SU-DHL-6 (cell line): ENCODE data around the gene TGM3.

Source experiments
- H2AFZ ChIP-seq: fragments of 200-600 bp; sonication (generic); 2 replicates; pipeline ENCODE4 v1.6.1; 2014; ENCODE audit warnings: low read depth, mild to moderate bottlenecking, moderate library complexity, mixed read lengths, antibody characterized with exemption, low read length; ENCODE audit not compliant: severe bottlenecking
- H3F3A ChIP-seq: fragments of 200-600 bp; shearing (Covaris generic); 2 replicates; pipeline ENCODE4 v1.6.0; 2016; ENCODE audit warnings: antibody characterized with exemption, mild to moderate bottlenecking; ENCODE audit not compliant: insufficient read depth
- H3K27ac ChIP-seq: fragments of 200-600 bp; sonication (generic); 2 replicates; pipeline ENCODE4 v1.5.1; 2016; ENCODE audit warnings: low read depth, mild to moderate bottlenecking, low read length, moderate library complexity, mixed read lengths
- H3K27me3 ChIP-seq: fragments of 200-600 bp; sonication (generic), shearing (Covaris generic); 2 replicates; pipeline ENCODE4 v1.6.0; 2014; ENCODE audit warnings: mild to moderate bottlenecking, low read length
- H3K36me3 ChIP-seq: fragments of 200-600 bp; sonication (generic); 2 replicates; pipeline ENCODE4 v1.6.1; 2014; ENCODE audit warnings: mild to moderate bottlenecking, low read length, mixed read lengths
- H3K4me2 ChIP-seq: fragments of 300-600, 200-600 bp; shearing (Covaris generic), sonication (generic); 2 replicates; pipeline ENCODE4 v1.6.0; 2014; ENCODE audit warnings: low read length, low read depth, mild to moderate bottlenecking; ENCODE audit not compliant: poor library complexity, severe bottlenecking
- H3K4me3 ChIP-seq: fragments of 200-600 bp; sonication (generic); 2 replicates; pipeline ENCODE4 v1.5.1; 2014; ENCODE audit warnings: antibody characterized with exemption, low read length, mild to moderate bottlenecking, mixed read lengths; ENCODE audit not compliant: insufficient read depth, poor library complexity, severe bottlenecking
- H3K79me2 ChIP-seq: fragments of 200-600 bp; sonication (generic); 2 replicates; pipeline ENCODE4 v1.6.1; 2014; ENCODE audit warnings: mild to moderate bottlenecking, low read length, moderate library complexity; ENCODE audit not compliant: insufficient read depth
- H3K9ac ChIP-seq: fragments of 200-600 bp; sonication (generic); 2 replicates; pipeline ENCODE4 v1.7.0; 2014; ENCODE audit warnings: mild to moderate bottlenecking, low read length
- H3K9me2 ChIP-seq: fragments of 200-600 bp; sonication (generic); replicated peaks from 2 replicates; pipeline ENCODE4 v1.6.1; 2014; ENCODE audit warnings: low read length; ENCODE audit not compliant: insufficient read depth
- H3K9me3 ChIP-seq: fragments of 200-600 bp; sonication (generic); 2 replicates; pipeline ENCODE4 v1.6.1; 2014; ENCODE audit warnings: low read length, mixed read lengths; ENCODE audit not compliant: insufficient read depth
- H4K20me1 ChIP-seq: fragments of 200-600 bp; sonication (generic); 2 replicates; pipeline ENCODE4 v1.6.1; 2014; ENCODE audit warnings: low read depth, mild to moderate bottlenecking, antibody characterized with exemption, low read length, moderate library complexity, mixed read lengths
- EZH2phosphoT487 ChIP-seq: fragments of 200-600 bp; sonication (generic), shearing (Covaris generic); conservative IDR thresholded peaks from 2 replicates; pipeline ENCODE4 v1.6.1; 2018; ENCODE audit warnings: mild to moderate bottlenecking, antibody characterized with exemption, low read length, moderate library complexity, mixed read lengths
- TF ChIP-seq, protein P1 (sequence below): fragments of 200-600 bp; sonication (generic); IDR thresholded peaks from one replicate; pipeline ENCODE4 v1.5.1; 2017; ENCODE audit warnings: antibody characterized with exemption, mild to moderate bottlenecking, low read length, moderate library complexity; ENCODE audit not compliant: insufficient read depth, poor library complexity, severe bottlenecking

The TGM3 gene

GRCh38 chr20:2312876-2313275 is 17.1 kb downstream of the TGM3 start:
- no peaks in the 10 kb centered on the region for H3F3A ChIP-seq
- H3K4me3 ChIP-seq, result no peak overlapping the region

GRCh38 chr20:2313316-2313715 is 17.5 kb downstream of the TGM3 start:
- no peak overlapping the region for H3K4me2 ChIP-seq

More at GRCh38 chr20:2312876-2313275, 17.1 kb downstream of the TGM3 start:
- no peaks in the 10 kb centered on the region for H3K27me3 ChIP-seq
- no peaks in the 10 kb centered on the region for H3K9me2 ChIP-seq
- no peaks in the 10 kb centered on the region for H3K9me3 ChIP-seq
- no peak overlapping the region for H2AFZ ChIP-seq
- no peak overlapping the region for H3K9ac ChIP-seq
- H4K20me1 ChIP-seq, result no peaks in the 10 kb centered on the region
- TF ChIP-seq, protein P1, sequence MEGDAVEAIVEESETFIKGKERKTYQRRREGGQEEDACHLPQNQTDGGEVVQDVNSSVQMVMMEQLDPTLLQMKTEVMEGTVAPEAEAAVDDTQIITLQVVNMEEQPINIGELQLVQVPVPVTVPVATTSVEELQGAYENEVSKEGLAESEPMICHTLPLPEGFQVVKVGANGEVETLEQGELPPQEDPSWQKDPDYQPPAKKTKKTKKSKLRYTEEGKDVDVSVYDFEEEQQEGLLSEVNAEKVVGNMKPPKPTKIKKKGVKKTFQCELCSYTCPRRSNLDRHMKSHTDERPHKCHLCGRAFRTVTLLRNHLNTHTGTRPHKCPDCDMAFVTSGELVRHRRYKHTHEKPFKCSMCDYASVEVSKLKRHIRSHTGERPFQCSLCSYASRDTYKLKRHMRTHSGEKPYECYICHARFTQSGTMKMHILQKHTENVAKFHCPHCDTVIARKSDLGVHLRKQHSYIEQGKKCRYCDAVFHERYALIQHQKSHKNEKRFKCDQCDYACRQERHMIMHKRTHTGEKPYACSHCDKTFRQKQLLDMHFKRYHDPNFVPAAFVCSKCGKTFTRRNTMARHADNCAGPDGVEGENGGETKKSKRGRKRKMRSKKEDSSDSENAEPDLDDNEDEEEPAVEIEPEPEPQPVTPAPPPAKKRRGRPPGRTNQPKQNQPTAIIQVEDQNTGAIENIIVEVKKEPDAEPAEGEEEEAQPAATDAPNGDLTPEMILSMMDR, result no peak
- no peak for TF ChIP-seq EZH2phosphoT487
- H3K27ac ChIP-seq, result no peak overlapping the region
- H3K4me2 ChIP-seq, result no peak overlapping the region
- no peaks in the 10 kb centered on the region for H3K79me2 ChIP-seq
- no peaks in the 10 kb centered on the region for H3K36me3 ChIP-seq

DNA sequence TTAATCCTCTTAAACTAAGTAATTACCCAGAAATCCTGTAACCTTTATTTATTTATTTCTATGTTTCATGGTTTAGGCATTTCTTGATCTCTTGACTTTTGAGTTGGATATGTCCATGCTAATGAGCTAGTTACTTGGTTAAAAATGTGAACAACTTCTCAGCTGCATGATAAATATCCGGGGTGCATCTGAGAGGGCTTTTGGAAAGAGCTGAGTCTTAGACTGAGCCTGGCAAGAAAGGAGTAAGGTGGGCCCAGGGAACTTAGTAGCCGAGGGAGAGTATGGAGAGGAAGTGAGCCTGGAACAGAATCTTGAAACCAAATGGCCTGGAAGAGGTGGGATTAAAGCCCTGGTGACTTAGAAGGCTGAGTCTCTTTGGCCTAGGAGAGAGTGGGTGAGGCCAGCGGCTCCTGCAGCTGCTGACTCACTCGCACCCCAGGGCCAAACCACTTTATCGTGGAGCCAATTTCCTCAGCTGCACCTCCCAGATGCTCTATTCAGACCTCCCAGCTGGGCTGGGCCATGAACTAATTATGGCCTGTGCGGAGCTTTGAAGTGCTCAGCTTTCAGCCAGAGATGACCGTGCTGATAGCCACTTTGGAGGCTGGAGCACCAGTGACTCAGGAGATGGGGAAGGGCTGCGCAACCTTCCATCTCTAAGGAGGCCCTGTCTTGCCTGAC is 19.1 kb downstream of the TGM3 start:
- Histone ChIP-seq H3K27ac (no peak overlapping the region), H3K4me2 (no peak overlapping the region)

More at GRCh38 chr20:2313316-2313715, 17.5 kb downstream of the TGM3 start:
- TF ChIP-seq, protein P1, result no peak
- TF ChIP-seq EZH2phosphoT487, result no peak
- no peaks in the 10 kb centered on the region for H3K27me3 ChIP-seq
- no peaks in the 10 kb centered on the region for H3K9me3 ChIP-seq
- no peaks in the 10 kb centered on the region for H3K36me3 ChIP-seq
- H3K79me2 ChIP-seq, result no peaks in the 10 kb centered on the region
- H2AFZ ChIP-seq, result no peak overlapping the region
- no peaks in the 10 kb centered on the region for H4K20me1 ChIP-seq
- no peak overlapping the region for H3K9ac ChIP-seq
- H3K4me3 ChIP-seq, result no peak overlapping the region
- H3K27ac ChIP-seq, result no peak overlapping the region
- H3F3A ChIP-seq, result no peaks in the 10 kb centered on the region
- H3K9me2 ChIP-seq, result no peaks in the 10 kb centered on the region

More for the DNA sequence above, 19.1 kb downstream of the TGM3 start:
- no peaks in the 10 kb centered on the region for H3K9me2 ChIP-seq
- TF ChIP-seq, protein P1, result no peak
- TF ChIP-seq EZH2phosphoT487, result no peak
- no peaks in the 10 kb centered on the region for H3K36me3 ChIP-seq
- H4K20me1 ChIP-seq, result no peaks in the 10 kb centered on the region
- no peak overlapping the region for H3K9ac ChIP-seq
- H3F3A ChIP-seq, result no peaks in the 10 kb centered on the region
- H3K79me2 ChIP-seq, result no peaks in the 10 kb centered on the region
- no peaks in the 10 kb centered on the region for H3K27me3 ChIP-seq
- no peak overlapping the region for H3K4me3 ChIP-seq
- H2AFZ ChIP-seq, result no peak overlapping the region
- no peaks in the 10 kb centered on the region for H3K9me3 ChIP-seq
